Measurements from ENCODE around the gene CRX. TPM values are rescaled to one million over a fixed set of nuclear protein-coding genes. Genes with fewer than 3 reads are reported as not detected.
A peak's percentile ranks its signal among the peaks of the same experiment; 100 is the strongest.

The CRX gene
- total and polyA plus RNA-seq, 2 donors (not counting 1 experiment from before 2014, with no cell fraction given): not detected

DNA sequence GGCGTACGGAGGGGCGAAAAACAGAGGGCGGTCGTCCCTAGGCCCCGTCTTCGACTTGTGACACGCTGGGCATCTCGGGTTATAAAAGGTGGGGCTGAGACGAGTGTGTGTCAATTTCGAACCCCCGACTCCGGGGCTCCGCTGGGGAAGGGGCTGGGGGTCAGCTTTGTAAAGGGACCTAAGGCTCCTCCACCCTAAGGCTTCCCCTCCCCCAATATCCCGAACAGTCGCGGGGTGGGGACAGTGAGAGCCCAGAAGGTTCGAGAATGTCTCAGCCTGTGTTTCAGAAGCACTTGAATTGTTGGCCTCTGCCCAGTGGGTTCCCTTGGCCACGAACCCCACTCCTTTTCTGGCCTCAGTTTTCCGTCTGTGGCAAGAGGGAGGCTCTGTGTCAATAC lies 42.8 kb upstream of the CRX start:
- intact Hi-C loops (cut with micrococcal nuclease): loop anchor here (1.0 kb wide), 2 partner anchors 34 to 264 kb away; partner anchors contain the start of genes NAPA and NOP53
- CTCF ChIA-PET: no interaction called here
- Mint-ChIP-seq H3K27ac (peak overlapping the region; percentile 86), H3K27me3 (no peaks in the 10 kb centered on the region), H3K4me3 (peak overlapping the region; percentile 98), H3K4me1 (peaks cover 20% of the 10 kb centered on the region), H3K9me3 (ENCODE audit: insufficient read depth) (no peaks in the 10 kb centered on the region)
- DNase-seq: peak; percentile 33
- peak overlapping the region; percentile 79 for H3K9ac ChIP-seq (ENCODE audit: low read length)
- H3K4me3 ChIP-seq (ENCODE audit: control extremely low read depth in 1 of 5, extremely low read depth in 1 of 5, insufficient read depth in 1 of 5, low read depth in 2 of 5, low read length in 4 of 5): peak overlapping the region in 4 of 5 experiments; percentile 73 to 80 (median 75)
- H4K20me1 ChIP-seq (ENCODE audit: control insufficient read depth, insufficient read depth, low read length, poor library complexity, severe bottlenecking): no peaks in the 10 kb centered on the region
- peak overlapping the region; percentile 87 to 91 for H3K27ac ChIP-seq (ENCODE audit: low read length in 2 of 2)
- H3K79me2 ChIP-seq (ENCODE audit: control insufficient read depth, insufficient read depth, low read length): peaks cover 10% of the 10 kb centered on the region
- WGBS (ENCODE audit: insufficient coverage): 0% methylated on average over 12 of the region's 20 CpGs
- H3K27me3 ChIP-seq (replicated peaks in 1 of 4; ENCODE audit: control extremely low read depth in 1 of 4, control insufficient read depth in 3 of 4, insufficient read depth in 4 of 4, low read length in 3 of 4): no peaks in the 10 kb centered on the region
- peak overlapping the region; percentile 82 for H2AFZ ChIP-seq (ENCODE audit: insufficient read depth, low read depth, low read length, poor library complexity, severe bottlenecking)
- H3K4me1 ChIP-seq (ENCODE audit: control insufficient read depth in 2 of 2, insufficient read depth in 2 of 2, low read length in 2 of 2): peaks cover 9 to 19% of the 10 kb centered on the region in 2 donors
- TF ChIP-seq, protein P1, sequence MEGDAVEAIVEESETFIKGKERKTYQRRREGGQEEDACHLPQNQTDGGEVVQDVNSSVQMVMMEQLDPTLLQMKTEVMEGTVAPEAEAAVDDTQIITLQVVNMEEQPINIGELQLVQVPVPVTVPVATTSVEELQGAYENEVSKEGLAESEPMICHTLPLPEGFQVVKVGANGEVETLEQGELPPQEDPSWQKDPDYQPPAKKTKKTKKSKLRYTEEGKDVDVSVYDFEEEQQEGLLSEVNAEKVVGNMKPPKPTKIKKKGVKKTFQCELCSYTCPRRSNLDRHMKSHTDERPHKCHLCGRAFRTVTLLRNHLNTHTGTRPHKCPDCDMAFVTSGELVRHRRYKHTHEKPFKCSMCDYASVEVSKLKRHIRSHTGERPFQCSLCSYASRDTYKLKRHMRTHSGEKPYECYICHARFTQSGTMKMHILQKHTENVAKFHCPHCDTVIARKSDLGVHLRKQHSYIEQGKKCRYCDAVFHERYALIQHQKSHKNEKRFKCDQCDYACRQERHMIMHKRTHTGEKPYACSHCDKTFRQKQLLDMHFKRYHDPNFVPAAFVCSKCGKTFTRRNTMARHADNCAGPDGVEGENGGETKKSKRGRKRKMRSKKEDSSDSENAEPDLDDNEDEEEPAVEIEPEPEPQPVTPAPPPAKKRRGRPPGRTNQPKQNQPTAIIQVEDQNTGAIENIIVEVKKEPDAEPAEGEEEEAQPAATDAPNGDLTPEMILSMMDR (IDR thresholded peaks at IDR 0.05): no peak
- no peak for TF ChIP-seq EZH2 (IDR thresholded peaks at IDR 0.05; ENCODE audit: borderline replicate concordance, insufficient read depth, low read depth, low read length, poor library complexity, severe bottlenecking)
- ATAC-seq (ENCODE audit: low read depth): no peak
- no peaks in the 10 kb centered on the region for H3K36me3 ChIP-seq (replicated peaks in 1 of 2; ENCODE audit: control extremely low read depth in 1 of 2, control insufficient read depth in 1 of 2, extremely low read depth in 1 of 2, insufficient read depth in 2 of 2, low read length in 1 of 2)
- peak overlapping the region; percentile 87 for H3K4me2 ChIP-seq (replicated peaks; ENCODE audit: low read depth, low read length, poor library complexity, severe bottlenecking)
- H3K9me3 ChIP-seq (ENCODE audit: control extremely low read depth in 1 of 3, control insufficient read depth in 2 of 3, insufficient read depth in 1 of 3, low read length in 2 of 3): no peaks in the 10 kb centered on the region
- POLR2A ChIA-PET: no interaction called here

DNA sequence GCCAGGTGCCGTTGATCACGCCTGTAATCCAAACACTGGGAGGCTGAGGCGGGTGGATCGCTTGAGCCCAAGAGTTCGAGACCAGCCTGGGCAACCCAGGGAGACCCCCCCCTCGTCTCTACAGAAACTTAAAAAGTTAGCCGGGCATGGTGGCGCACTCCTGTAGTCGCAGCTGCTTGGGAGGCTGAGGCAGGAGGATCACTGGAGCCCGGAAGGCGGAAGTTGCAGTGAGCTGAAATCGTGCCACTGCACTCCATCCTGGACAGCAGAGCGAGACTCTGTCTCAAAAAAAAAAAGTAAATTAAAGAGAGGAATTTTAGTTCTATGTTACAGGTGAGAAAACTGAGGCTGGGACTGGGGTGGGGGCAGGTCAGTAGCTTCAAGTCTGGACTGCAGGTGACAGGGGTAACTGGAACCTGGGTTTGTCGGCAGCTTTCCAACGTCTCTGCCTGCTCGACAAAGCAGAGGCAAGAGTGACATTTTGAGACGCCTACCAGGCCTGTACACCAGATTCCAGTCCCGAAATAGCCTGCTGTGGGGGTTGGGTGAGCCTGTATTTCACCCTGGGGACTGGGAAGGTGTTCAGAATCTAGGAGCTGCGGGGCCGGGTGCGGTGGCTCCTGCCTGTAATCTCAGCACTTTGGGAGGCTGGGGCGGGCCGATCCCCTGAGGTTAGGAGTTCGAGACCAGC lies 42.1 kb upstream of the CRX start:
- peaks cover 20% of the 10 kb centered on the region for H3K4me1 Mint-ChIP-seq
- H3K9me3 Mint-ChIP-seq (ENCODE audit: insufficient read depth): no peaks in the 10 kb centered on the region
- peak overlapping the region; percentile 98 for H3K4me3 Mint-ChIP-seq
- H3K4me3 ChIP-seq (ENCODE audit: control extremely low read depth in 1 of 5, extremely low read depth in 1 of 5, insufficient read depth in 1 of 5, low read depth in 2 of 5, low read length in 4 of 5): peak overlapping the region in 3 of 5 experiments; percentile 73 to 80 (median 76)
- H3K4me2 ChIP-seq (replicated peaks; ENCODE audit: low read depth, low read length, poor library complexity, severe bottlenecking): peak overlapping the region; percentile 87
- no peaks in the 10 kb centered on the region for H3K27me3 ChIP-seq (replicated peaks in 1 of 4; ENCODE audit: control extremely low read depth in 1 of 4, control insufficient read depth in 3 of 4, insufficient read depth in 4 of 4, low read length in 3 of 4)
- CTCF ChIA-PET: interaction anchor here (0.7 to 0.9 kb wide), 2 partner anchors 10 to 182 kb away, joined by 3 to 4 read pairs; no protein-coding TSS in a partner anchor
- peaks cover 9 to 19% of the 10 kb centered on the region in 2 donors for H3K4me1 ChIP-seq (ENCODE audit: control insufficient read depth in 2 of 2, insufficient read depth in 2 of 2, low read length in 2 of 2)
- peak overlapping the region; percentile 86 for H3K27ac Mint-ChIP-seq
- POLR2A ChIA-PET: no interaction called here
- intact Hi-C loops (cut with micrococcal nuclease): no loop called here
- DNase-seq: no peak
- peaks cover 0 to 2% of the 10 kb centered on the region in 2 experiments for H3K36me3 ChIP-seq (replicated peaks in 1 of 2; ENCODE audit: control extremely low read depth in 1 of 2, control insufficient read depth in 1 of 2, extremely low read depth in 1 of 2, insufficient read depth in 2 of 2, low read length in 1 of 2)
- 93% methylated on average over 23 of the region's 24 CpGs for WGBS (ENCODE audit: insufficient coverage)
- H4K20me1 ChIP-seq (ENCODE audit: control insufficient read depth, insufficient read depth, low read length, poor library complexity, severe bottlenecking): no peaks in the 10 kb centered on the region
- no peaks in the 10 kb centered on the region for H3K9me3 ChIP-seq (ENCODE audit: control extremely low read depth in 1 of 3, control insufficient read depth in 2 of 3, insufficient read depth in 1 of 3, low read length in 2 of 3)
- no peak for ATAC-seq (ENCODE audit: low read depth)
- H3K9ac ChIP-seq (ENCODE audit: low read length): peak overlapping the region; percentile 79
- peaks cover 10% of the 10 kb centered on the region for H3K79me2 ChIP-seq (ENCODE audit: control insufficient read depth, insufficient read depth, low read length)
- no peaks in the 10 kb centered on the region for H3K27me3 Mint-ChIP-seq
- peak overlapping the region in 1 of 2 donors; percentile 91 for H3K27ac ChIP-seq (ENCODE audit: low read length in 2 of 2)
- H2AFZ ChIP-seq (ENCODE audit: insufficient read depth, low read depth, low read length, poor library complexity, severe bottlenecking): no peak overlapping the region
- TF ChIP-seq, protein P1 (IDR thresholded peaks at IDR 0.05): no peak
- TF ChIP-seq EZH2 (IDR thresholded peaks at IDR 0.05; ENCODE audit: borderline replicate concordance, insufficient read depth, low read depth, low read length, poor library complexity, severe bottlenecking): no peak

Data from B cell (primary cell).